GM19452 (cell line): ENCODE data around the gene FMNL2.
A peak's percentile ranks its signal among the peaks of the same experiment; 100 is the strongest.

Source experiments
- ATAC-seq: cut with Tn5 transposase; IDR thresholded peaks from one replicate; pipeline ENCODE4 v1.9.1; 2021; ENCODE audit not compliant: unreplicated experiment

Gene FMNL2

GRCh38 chr2:152421521-152422370 is 86.8 kb downstream of the FMNL2 start:
- peak; percentile 91 for ATAC-seq

- ATAC-seq, result no peak
These were observed 88.7 kb downstream of the FMNL2 start for GRCh38 chr2:152423684-152424083.

GRCh38 chr2:152425765-152426727 is 91.1 kb downstream of the FMNL2 start:
- ATAC-seq, result no peak

GRCh38 chr2:152426801-152427200 is 91.8 kb downstream of the FMNL2 start:
- ATAC-seq, result no peak

GRCh38 chr2:152427902-152428301 is 92.9 kb downstream of the FMNL2 start:
- no peak for ATAC-seq

- ATAC-seq, result no peak
These were observed 94.0 kb downstream of the FMNL2 start for GRCh38 chr2:152428800-152429582.

GRCh38 chr2:152430876-152431275 is 95.9 kb downstream of the FMNL2 start:
- ATAC-seq, result no peak

GRCh38 chr2:152431370-152432098 is 96.6 kb downstream of the FMNL2 start:
- ATAC-seq, result no peak

GRCh38 chr2:152432206-152432653 is 97.3 kb downstream of the FMNL2 start:
- no peak for ATAC-seq

- ATAC-seq, result no peak
These were observed 97.8 kb downstream of the FMNL2 start for GRCh38 chr2:152432765-152433164.

GRCh38 chr2:152433289-152433688 is 98.3 kb downstream of the FMNL2 start:
- ATAC-seq, result no peak

GRCh38 chr2:152433791-152434190 is 98.8 kb downstream of the FMNL2 start:
- no peak for ATAC-seq

GRCh38 chr2:152434395-152435182 is 99.6 kb downstream of the FMNL2 start:
- no peak for ATAC-seq

- ATAC-seq, result no peak
These were observed 101.2 kb downstream of the FMNL2 start for GRCh38 chr2:152436148-152436547.

- ATAC-seq, result no peak
These were observed 102.5 kb downstream of the FMNL2 start for GRCh38 chr2:152437276-152438108.

- ATAC-seq, result no peak
These were observed 105.1 kb downstream of the FMNL2 start for GRCh38 chr2:152440049-152440448.

GRCh38 chr2:152440460-152440859 is 105.5 kb downstream of the FMNL2 start:
- no peak for ATAC-seq

- ATAC-seq, result no peak
These were observed 107.0 kb downstream of the FMNL2 start for GRCh38 chr2:152441961-152442360.

- ATAC-seq, result no peak
These were observed 108.8 kb downstream of the FMNL2 start for GRCh38 chr2:152443771-152444170.
